HL-60 (cell line): ENCODE measurements around the gene ADAMTS12.

Experiments
- DNase-seq, 2 experiments: peaks; one replicate each; pipeline ENCODE4 v3.0.0-alpha.2; 2010 to 2020; ENCODE audit warnings: low read depth in 1 of 2, low spot score in 1 of 2
- H3K27ac ChIP-seq: fragments of 250-450 bp; sonication (Bioruptor Pico); replicated peaks from 2 replicates; pipeline ENCODE4 v1.5.1; 2020; ENCODE audit warnings: mild to moderate bottlenecking, moderate library complexity
- H3K27me3 ChIP-seq: fragments of 250-450 bp; sonication (Bioruptor Pico); 2 replicates; pipeline ENCODE4 v1.5.1; 2021; ENCODE audit warnings: mild to moderate bottlenecking, moderate library complexity; ENCODE audit not compliant: insufficient read depth, poor library complexity, severe bottlenecking
- H3K4me3 ChIP-seq: replicated peaks from 2 replicates; pipeline ENCODE4 v1.5.1; 2011; ENCODE audit warnings: mild to moderate bottlenecking, control low read depth, low read length; ENCODE audit not compliant: insufficient read depth
- CTCF ChIP-seq: IDR thresholded peaks from one replicate; pipeline ENCODE4 v1.5.1; 2011; ENCODE audit warnings: low read length, control low read depth, inconsistent platforms; ENCODE audit not compliant: insufficient read depth
- GABPA ChIP-seq: IDR thresholded peaks from 2 replicates; pipeline ENCODE4 v1.6.1; 2012; ENCODE audit warnings: low read depth
- POLR2AphosphoS5 ChIP-seq: IDR thresholded peaks from 2 replicates; pipeline ENCODE4 v1.6.1; 2012; ENCODE audit warnings: low read depth
- REST ChIP-seq: IDR thresholded peaks from 2 replicates; pipeline ENCODE4 v1.6.1; 2012; ENCODE audit warnings: low read depth; ENCODE audit not compliant: insufficient replicate concordance
- SPI1 ChIP-seq: IDR thresholded peaks from 2 replicates; pipeline ENCODE4 v1.6.1; 2012; ENCODE audit warnings: low read depth, mild to moderate bottlenecking, borderline replicate concordance

The ADAMTS12 gene

GRCh38 chr5:33576726-33577590 lies 314.8 kb downstream of the ADAMTS12 start:
- TF ChIP-seq GABPA (no peak), POLR2AphosphoS5 (no peak), SPI1 (no peak)
- no peak overlapping the region for H3K4me3 ChIP-seq
- no peak overlapping the region for H3K27ac ChIP-seq
- DNase-seq: no peak
- no peaks in the 10 kb centered on the region for H3K27me3 ChIP-seq

GRCh38 chr5:33565324-33565723 lies 326.5 kb downstream of the ADAMTS12 start:
- DNase-seq: no peak
- TF ChIP-seq POLR2AphosphoS5 (no peak), REST (no peak), GABPA (no peak), SPI1 (no peak), CTCF (no peak)
- H3K4me3 ChIP-seq: no peak overlapping the region
- no peaks in the 10 kb centered on the region for H3K27me3 ChIP-seq
- no peak overlapping the region for H3K27ac ChIP-seq

DNA sequence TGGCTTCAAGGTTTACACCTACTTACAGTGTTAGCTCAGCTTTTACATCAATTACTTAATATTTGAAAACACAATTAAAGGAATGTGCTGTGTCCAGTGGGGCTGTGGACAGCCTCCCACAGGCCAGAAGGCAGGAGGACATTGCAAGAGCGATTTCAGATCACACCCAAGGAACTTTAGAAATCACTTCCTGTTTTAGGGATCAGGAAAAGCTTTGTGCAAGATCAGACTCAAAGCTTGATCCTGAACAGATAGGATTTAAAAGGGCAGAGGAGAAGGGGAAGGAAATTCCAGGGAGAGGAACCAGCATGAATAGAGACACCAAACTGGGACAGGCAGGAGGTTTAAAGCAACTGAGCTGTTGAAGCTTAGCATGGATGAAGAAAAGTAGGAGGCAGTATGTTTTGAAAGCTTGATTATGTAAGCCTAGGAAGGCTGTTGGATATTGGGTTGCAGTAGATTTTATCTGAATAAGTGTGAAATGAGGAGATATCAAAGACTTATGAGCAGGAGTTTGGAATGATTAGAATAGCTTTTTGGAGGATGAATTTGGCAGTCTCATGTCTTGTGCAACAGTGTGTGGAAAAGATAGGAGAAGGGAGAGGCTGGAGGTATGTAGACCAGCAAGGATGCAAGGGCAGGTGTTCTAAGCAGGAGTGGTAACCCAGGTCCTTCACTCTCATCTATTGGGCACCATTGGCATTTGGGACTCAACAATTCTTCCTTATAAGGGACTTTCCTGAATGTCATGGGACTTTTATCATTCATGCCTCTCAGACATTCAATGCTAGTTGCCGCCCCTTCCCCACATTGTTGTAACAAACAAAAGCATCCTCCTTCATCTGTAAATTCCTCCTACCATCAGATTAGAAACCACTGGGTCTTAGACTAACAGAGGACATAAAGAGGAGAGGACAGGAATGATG lies 327.5 kb downstream of the ADAMTS12 start:
- H3K27ac ChIP-seq: no peak overlapping the region
- H3K4me3 ChIP-seq: no peak overlapping the region
- DNase-seq: no peak
- TF ChIP-seq POLR2AphosphoS5: no peak
- no peak for TF ChIP-seq GABPA
- TF ChIP-seq SPI1: peak; percentile 53
- no peak for TF ChIP-seq REST
- no peaks in the 10 kb centered on the region for H3K27me3 ChIP-seq

- TF ChIP-seq SPI1: no peak
- no peak for TF ChIP-seq GABPA
- no peak for TF ChIP-seq REST
- Histone ChIP-seq H3K27me3 (no peaks in the 10 kb centered on the region), H3K4me3 (no peak overlapping the region), H3K27ac (no peak overlapping the region)
- no peak for DNase-seq
Measured at GRCh38 chr5:33563530-33563929, 328.3 kb downstream of the ADAMTS12 start.
